ENCODE results near the gene AGBL5.
A peak's percentile ranks its signal among the peaks of the same experiment; 100 is the strongest.

The AGBL5 gene

DNA sequence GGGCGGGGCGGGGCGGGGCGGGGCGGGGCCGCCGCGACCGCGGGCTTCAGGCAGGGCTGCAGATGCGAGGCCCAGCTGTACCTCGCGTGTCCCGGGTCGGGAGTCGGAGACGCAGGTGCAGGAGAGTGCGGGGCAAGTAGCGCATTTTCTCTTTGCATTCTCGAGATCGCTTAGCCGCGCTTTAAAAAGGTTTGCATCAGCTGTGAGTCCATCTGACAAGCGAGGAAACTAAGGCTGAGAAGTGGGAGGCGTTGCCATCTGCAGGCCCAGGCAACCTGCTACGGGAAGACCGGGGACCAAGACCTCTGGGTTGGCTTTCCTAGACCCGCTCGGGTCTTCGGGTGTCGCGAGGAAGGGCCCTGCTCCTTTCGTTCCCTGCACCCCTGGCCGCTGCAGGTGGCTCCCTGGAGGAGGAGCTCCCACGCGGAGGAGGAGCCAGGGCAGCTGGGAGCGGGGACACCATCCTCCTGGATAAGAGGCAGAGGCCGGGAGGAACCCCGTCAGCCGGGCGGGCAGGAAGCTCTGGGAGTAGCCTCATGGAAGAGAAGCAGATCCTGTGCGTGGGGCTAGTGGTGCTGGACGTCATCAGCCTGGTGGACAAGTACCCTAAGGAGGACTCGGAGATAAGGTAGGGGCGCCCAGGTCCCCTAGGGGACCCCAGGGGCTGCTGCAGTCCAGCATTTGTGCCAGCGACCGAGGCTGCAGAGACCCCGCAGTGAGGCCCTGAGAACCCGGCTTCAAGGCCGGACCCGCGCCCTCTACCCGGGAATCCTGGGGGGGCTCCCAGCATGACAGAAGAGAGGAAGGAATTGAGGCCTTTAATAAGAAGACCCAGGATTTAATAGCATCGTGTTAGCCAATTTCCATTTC is 35.5 kb downstream of the AGBL5 start, which contains the start of gene KHK:
Gene KHK, plus strand, starts transcription at position 49 of the 870 bp plus-strand sequence. Its CDS starts 488 bp downstream, at position 537.
- TF ChIP-seq JUND (IDR thresholded peaks at IDR 0.05; ENCODE audit: low read depth): no peak
- in situ Hi-C loops (cut with HindIII; ENCODE audit: low pct_unique_long_range_greater_than_20kb, low sequenced_read_pairs): no loop called here
- DNase-seq (ENCODE audit: low read depth in 1 of 2, low spot score in 1 of 2): peak; percentile 44 to 69

DNA sequence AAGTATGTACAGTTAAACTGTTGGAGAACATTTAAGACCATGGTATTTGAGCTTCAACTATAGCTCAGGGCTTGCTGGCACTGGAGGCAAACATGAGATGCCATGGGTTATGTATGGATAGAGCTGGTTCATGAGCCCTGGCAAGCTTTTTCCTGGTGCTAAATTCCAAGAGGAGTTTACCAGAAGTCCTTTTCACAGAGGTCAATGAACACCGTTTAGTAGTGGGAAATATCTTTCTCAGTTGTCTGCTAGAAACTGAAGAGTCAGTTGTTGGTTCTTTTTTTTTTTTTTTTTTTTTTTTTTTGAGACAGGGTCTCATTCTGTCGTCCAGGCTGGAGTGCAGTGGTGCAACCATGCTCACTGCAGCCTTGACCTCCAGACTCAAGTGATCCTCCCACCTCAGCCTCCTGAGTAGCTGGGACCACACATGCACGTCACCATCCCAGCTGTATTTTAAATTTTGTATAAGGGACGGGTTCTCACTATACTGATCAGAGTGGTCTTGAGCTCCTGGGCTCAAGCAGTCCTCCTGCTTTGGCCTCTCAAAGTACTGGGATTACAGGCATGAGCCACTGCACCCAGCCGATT is 36.4 kb downstream of the AGBL5 start:
- DNase-seq (ENCODE audit: low read depth in 1 of 2, low spot score in 1 of 2): no peak
- TF ChIP-seq JUND (IDR thresholded peaks at IDR 0.05; ENCODE audit: low read depth): no peak
- in situ Hi-C loops (cut with HindIII; ENCODE audit: low pct_unique_long_range_greater_than_20kb, low sequenced_read_pairs): no loop called here

- DNase-seq (ENCODE audit: low read depth in 1 of 2, low spot score in 1 of 2): no peak
- in situ Hi-C loops (cut with HindIII; ENCODE audit: low pct_unique_long_range_greater_than_20kb, low sequenced_read_pairs): no loop called here
- no peak for TF ChIP-seq JUND (IDR thresholded peaks at IDR 0.05; ENCODE audit: low read depth)
These were observed 37.2 kb downstream of the AGBL5 start for GRCh38 chr2:27088634-27089033.

- DNase-seq (ENCODE audit: low read depth in 1 of 2, low spot score in 1 of 2): no peak
- in situ Hi-C loops (cut with HindIII; ENCODE audit: low pct_unique_long_range_greater_than_20kb, low sequenced_read_pairs): no loop called here
- TF ChIP-seq JUND (IDR thresholded peaks at IDR 0.05; ENCODE audit: low read depth): no peak
These were observed 37.9 kb downstream of the AGBL5 start for GRCh38 chr2:27089111-27089954.

DNA sequence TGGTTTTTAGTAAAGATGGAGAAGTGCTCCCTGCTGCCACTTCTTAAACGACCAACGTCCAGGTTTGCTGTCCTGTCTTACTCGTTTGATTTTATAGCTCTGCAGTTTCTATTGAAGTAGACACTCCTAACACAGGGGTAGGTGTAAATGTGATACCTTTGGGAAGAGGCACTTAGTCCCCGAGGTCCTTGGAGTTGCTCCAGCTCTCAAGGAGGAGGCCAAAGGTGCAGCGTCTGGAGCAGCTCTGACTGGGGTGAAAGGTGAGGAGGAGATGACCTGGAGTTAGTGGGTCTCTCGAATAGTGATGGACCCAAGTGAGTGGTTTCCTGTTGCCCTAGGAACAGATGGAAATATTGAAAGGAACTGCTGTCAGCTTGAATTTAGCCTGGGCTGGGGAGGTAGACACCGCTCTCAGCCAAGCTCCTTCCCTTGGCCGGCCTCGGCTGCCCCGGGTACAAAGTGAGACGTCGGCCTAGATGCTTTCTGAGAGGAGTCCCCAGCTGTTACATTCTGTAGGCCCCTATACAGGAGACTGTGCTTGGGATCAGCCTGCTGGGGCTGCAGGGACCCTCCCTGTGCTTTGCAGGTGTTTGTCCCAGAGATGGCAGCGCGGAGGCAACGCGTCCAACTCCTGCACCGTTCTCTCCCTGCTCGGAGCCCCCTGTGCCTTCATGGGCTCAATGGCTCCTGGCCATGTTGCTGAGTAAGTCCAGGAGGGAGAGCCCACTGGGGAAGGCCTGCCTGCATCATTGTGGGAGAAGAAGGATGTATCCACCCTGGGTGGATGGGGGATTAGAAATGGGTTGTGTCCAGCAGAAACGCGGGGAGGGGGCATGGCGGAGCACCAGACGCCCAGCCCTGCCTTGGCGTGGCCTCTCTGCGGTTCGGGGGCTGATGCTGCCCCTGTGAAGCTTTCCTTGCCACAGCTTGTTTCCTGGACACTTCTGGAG is 40.6 kb downstream of the AGBL5 start:
- in situ Hi-C loops (cut with HindIII; ENCODE audit: low pct_unique_long_range_greater_than_20kb, low sequenced_read_pairs): no loop called here
- no peak for DNase-seq (ENCODE audit: low read depth in 1 of 2, low spot score in 1 of 2)
- TF ChIP-seq JUND (IDR thresholded peaks at IDR 0.05; ENCODE audit: low read depth): no peak

DNA sequence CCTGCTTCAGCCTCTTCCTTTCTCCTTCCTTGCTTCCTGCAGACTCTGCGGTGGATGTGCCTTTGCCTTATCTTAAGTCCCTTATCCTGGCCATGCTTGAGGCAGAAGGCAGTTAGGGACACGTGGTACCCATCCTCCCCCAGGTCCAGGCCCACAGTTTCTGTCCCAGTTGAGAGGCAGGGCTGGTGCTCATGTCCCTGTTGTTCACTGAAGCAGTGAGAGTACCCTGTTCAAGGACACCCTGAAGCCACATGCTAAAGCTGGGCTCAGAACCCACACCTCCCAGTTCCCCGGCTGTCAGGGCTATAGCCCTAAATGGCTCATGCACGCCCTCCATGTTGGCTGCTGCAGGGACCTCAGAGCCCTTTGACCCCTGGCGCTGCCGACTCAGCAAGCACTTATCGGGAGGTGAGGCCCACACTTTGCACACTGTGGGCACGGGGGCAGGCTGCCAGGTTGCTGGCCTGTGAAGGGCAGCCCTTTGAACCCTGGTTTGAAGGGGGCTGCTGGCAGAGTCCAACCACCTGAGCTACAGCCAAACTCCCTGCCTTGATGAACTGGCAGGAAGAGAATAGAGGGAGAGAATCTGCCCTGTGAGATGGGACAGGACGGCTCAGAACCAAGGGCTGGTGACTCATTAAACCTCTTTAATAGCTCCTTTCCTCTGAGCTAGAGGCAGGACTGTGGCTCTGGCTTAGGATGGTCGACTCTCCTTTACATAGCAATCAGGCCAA is 41.4 kb downstream of the AGBL5 start:
- no peak for DNase-seq (ENCODE audit: low read depth in 1 of 2, low spot score in 1 of 2)
- in situ Hi-C loops (cut with HindIII; ENCODE audit: low pct_unique_long_range_greater_than_20kb, low sequenced_read_pairs): no loop called here
- TF ChIP-seq JUND (IDR thresholded peaks at IDR 0.05; ENCODE audit: low read depth): no peak

GRCh38 chr2:27093430-27094352 is 42.2 kb downstream of the AGBL5 start:
- TF ChIP-seq JUND (IDR thresholded peaks at IDR 0.05; ENCODE audit: low read depth): no peak
- in situ Hi-C loops (cut with HindIII; ENCODE audit: low pct_unique_long_range_greater_than_20kb, low sequenced_read_pairs): no loop called here
- DNase-seq (ENCODE audit: low read depth in 1 of 2, low spot score in 1 of 2): no peak

GRCh38 chr2:27094353-27094984 is 43.0 kb downstream of the AGBL5 start:
- no peak for DNase-seq (ENCODE audit: low read depth in 1 of 2, low spot score in 1 of 2)
- no peak for TF ChIP-seq JUND (IDR thresholded peaks at IDR 0.05; ENCODE audit: low read depth)
- in situ Hi-C loops (cut with HindIII; ENCODE audit: low pct_unique_long_range_greater_than_20kb, low sequenced_read_pairs): no loop called here

- in situ Hi-C loops (cut with HindIII; ENCODE audit: low pct_unique_long_range_greater_than_20kb, low sequenced_read_pairs): no loop called here
- TF ChIP-seq JUND (IDR thresholded peaks at IDR 0.05; ENCODE audit: low read depth): no peak
- DNase-seq (ENCODE audit: low read depth in 1 of 2, low spot score in 1 of 2): no peak
These were observed 43.9 kb downstream of the AGBL5 start for GRCh38 chr2:27095427-27095744.

All from T47D (cell line).